ENCODE results near the gene DTHD1. TPM values are rescaled to one million over a fixed set of nuclear protein-coding genes. Genes with fewer than 3 reads are reported as not detected.

DTHD1 gene
- total RNA-seq, 1 donor = not detected

Other genes starting within 250 kb of the DTHD1 start
- gene ARAP2, start 37.1 kb upstream of the DTHD1 start, total RNA-seq = 11.0 TPM